Measurements from ENCODE around the gene KRT40.

KRT40 gene

GRCh38 chr17:40963838-40964237, 20.3 kb downstream of the KRT40 start:
- H3K4me3 ChIP-seq (ENCODE audit: insufficient read depth in 1 of 2, low read depth in 1 of 2, low read length in 2 of 2): no peak overlapping the region
- H2AFZ ChIP-seq (ENCODE audit: low read depth, low read length): no peak overlapping the region
- H3K79me1 ChIP-seq (replicated peaks; ENCODE audit: low read length, poor library complexity, severe bottlenecking): no peaks in the 10 kb centered on the region
- no peak overlapping the region for H2BK5ac ChIP-seq (ENCODE audit: low read depth, low read length, poor library complexity, severe bottlenecking)
- H2BK15ac ChIP-seq (ENCODE audit: low read depth, poor library complexity, severe bottlenecking): no peak overlapping the region
- H2BK12ac ChIP-seq (ENCODE audit: low read length in 2 of 2): no peak overlapping the region
- no peak overlapping the region for H3K4ac ChIP-seq (ENCODE audit: low read depth in 1 of 2, low read length in 2 of 2)
- peak; percentile 20 for DNase-seq
- H3K9ac ChIP-seq (ENCODE audit: low read length): no peak overlapping the region
- H3K4me2 ChIP-seq (ENCODE audit: low read length, poor library complexity, severe bottlenecking): no peak overlapping the region
- H3K27me3 ChIP-seq (ENCODE audit: control insufficient read depth in 1 of 2, insufficient read depth in 1 of 2, low read length in 2 of 2): no peaks in the 10 kb centered on the region
- H3K23ac ChIP-seq (ENCODE audit: low read length in 2 of 2): no peak overlapping the region
- H2AK5ac ChIP-seq (ENCODE audit: low read length, severe bottlenecking): no peak overlapping the region
- H3K36me3 ChIP-seq (ENCODE audit: control insufficient read depth in 1 of 2, insufficient read depth in 2 of 2, low read depth in 1 of 2, low read length in 2 of 2): no peaks in the 10 kb centered on the region
- H3K9me3 ChIP-seq (ENCODE audit: control insufficient read depth, low read length): no peaks in the 10 kb centered on the region
- no peak overlapping the region for H3K14ac ChIP-seq (ENCODE audit: low read length in 2 of 2)
- no peak overlapping the region for H4K91ac ChIP-seq (ENCODE audit: low read length)
- no CpG with 5 or more reads among the region's 1 CpG for whole genome bisulfite sequencing
- no peak overlapping the region for H4K8ac ChIP-seq (ENCODE audit: low read length)
- H3K4me1 ChIP-seq (ENCODE audit: control insufficient read depth, insufficient read depth, low read depth, low read length): peaks cover 4% of the 10 kb centered on the region
- H2BK120ac ChIP-seq (ENCODE audit: low read depth, low read length): no peak overlapping the region
- H3K18ac ChIP-seq (ENCODE audit: low read depth in 1 of 2, low read length in 2 of 2): no peak overlapping the region
- H3K27ac ChIP-seq (ENCODE audit: low read length, poor library complexity, severe bottlenecking): no peak overlapping the region

GRCh38 chr17:40962059-40962561, 22.0 kb downstream of the KRT40 start:
- Histone ChIP-seq H3K14ac (ENCODE audit: low read length in 2 of 2) (no peak overlapping the region), H3K36me3 (ENCODE audit: control insufficient read depth in 1 of 2, insufficient read depth in 2 of 2, low read depth in 1 of 2, low read length in 2 of 2) (no peaks in the 10 kb centered on the region), H2AK5ac (ENCODE audit: low read length, severe bottlenecking) (no peak overlapping the region), H3K4ac (ENCODE audit: low read depth in 1 of 2, low read length in 2 of 2) (no peak overlapping the region), H4K91ac (ENCODE audit: low read length) (no peak overlapping the region), H3K4me1 (ENCODE audit: control insufficient read depth, insufficient read depth, low read depth, low read length) (peaks cover 8% of the 10 kb centered on the region), H3K27ac (ENCODE audit: low read length, poor library complexity, severe bottlenecking) (no peak overlapping the region), H3K4me3 (ENCODE audit: insufficient read depth in 1 of 2, low read depth in 1 of 2, low read length in 2 of 2) (no peak overlapping the region), H3K9ac (ENCODE audit: low read length) (no peak overlapping the region), H3K4me2 (ENCODE audit: low read length, poor library complexity, severe bottlenecking) (no peak overlapping the region), H3K27me3 (ENCODE audit: control insufficient read depth in 1 of 2, insufficient read depth in 1 of 2, low read length in 2 of 2) (no peaks in the 10 kb centered on the region), H3K18ac (ENCODE audit: low read depth in 1 of 2, low read length in 2 of 2) (no peak overlapping the region), H2AFZ (ENCODE audit: low read depth, low read length) (no peak overlapping the region), H3K23ac (ENCODE audit: low read length in 2 of 2) (no peak overlapping the region), H2BK15ac (ENCODE audit: low read depth, poor library complexity, severe bottlenecking) (no peak overlapping the region), H2BK5ac (ENCODE audit: low read depth, low read length, poor library complexity, severe bottlenecking) (no peak overlapping the region), H3K79me1 (replicated peaks; ENCODE audit: low read length, poor library complexity, severe bottlenecking) (no peaks in the 10 kb centered on the region), H3K9me3 (ENCODE audit: control insufficient read depth, low read length) (no peaks in the 10 kb centered on the region), H4K8ac (ENCODE audit: low read length) (no peak overlapping the region), H2BK120ac (ENCODE audit: low read depth, low read length) (no peak overlapping the region), H2BK12ac (ENCODE audit: low read length in 2 of 2) (no peak overlapping the region)
- no peak for DNase-seq
- 94% methylated on average over 4 of the region's 4 CpGs for WGBS

- Histone ChIP-seq H3K36me3 (ENCODE audit: control insufficient read depth in 1 of 2, insufficient read depth in 2 of 2, low read depth in 1 of 2, low read length in 2 of 2) (no peaks in the 10 kb centered on the region), H4K8ac (ENCODE audit: low read length) (no peak overlapping the region), H4K91ac (ENCODE audit: low read length) (no peak overlapping the region), H3K4ac (ENCODE audit: low read depth in 1 of 2, low read length in 2 of 2) (no peak overlapping the region), H3K23ac (ENCODE audit: low read length in 2 of 2) (no peak overlapping the region), H2BK120ac (ENCODE audit: low read depth, low read length) (no peak overlapping the region), H3K27me3 (ENCODE audit: control insufficient read depth in 1 of 2, insufficient read depth in 1 of 2, low read length in 2 of 2) (no peaks in the 10 kb centered on the region), H3K4me1 (ENCODE audit: control insufficient read depth, insufficient read depth, low read depth, low read length) (peaks cover 8% of the 10 kb centered on the region), H3K18ac (ENCODE audit: low read depth in 1 of 2, low read length in 2 of 2) (no peak overlapping the region), H3K4me3 (ENCODE audit: insufficient read depth in 1 of 2, low read depth in 1 of 2, low read length in 2 of 2) (no peak overlapping the region), H2BK15ac (ENCODE audit: low read depth, poor library complexity, severe bottlenecking) (no peak overlapping the region), H2BK5ac (ENCODE audit: low read depth, low read length, poor library complexity, severe bottlenecking) (no peak overlapping the region), H2AK5ac (ENCODE audit: low read length, severe bottlenecking) (no peak overlapping the region), H3K9me3 (ENCODE audit: control insufficient read depth, low read length) (no peaks in the 10 kb centered on the region), H3K9ac (ENCODE audit: low read length) (no peak overlapping the region), H3K27ac (ENCODE audit: low read length, poor library complexity, severe bottlenecking) (no peak overlapping the region), H3K14ac (ENCODE audit: low read length in 2 of 2) (no peak overlapping the region), H2BK12ac (ENCODE audit: low read length in 2 of 2) (no peak overlapping the region), H2AFZ (ENCODE audit: low read depth, low read length) (no peak overlapping the region), H3K4me2 (ENCODE audit: low read length, poor library complexity, severe bottlenecking) (no peak overlapping the region), H3K79me1 (replicated peaks; ENCODE audit: low read length, poor library complexity, severe bottlenecking) (no peaks in the 10 kb centered on the region)
- WGBS: no CpG with 5 or more reads among the region's 1 CpG
- no peak for DNase-seq
Measured at GRCh38 chr17:40961591-40961990, 22.5 kb downstream of the KRT40 start.

GRCh38 chr17:40960144-40960543, 24.0 kb downstream of the KRT40 start:
- no peak overlapping the region for H3K9ac ChIP-seq (ENCODE audit: low read length)
- H3K79me1 ChIP-seq (replicated peaks; ENCODE audit: low read length, poor library complexity, severe bottlenecking): no peaks in the 10 kb centered on the region
- no peak overlapping the region for H2BK12ac ChIP-seq (ENCODE audit: low read length in 2 of 2)
- H2AK5ac ChIP-seq (ENCODE audit: low read length, severe bottlenecking): no peak overlapping the region
- H4K8ac ChIP-seq (ENCODE audit: low read length): no peak overlapping the region
- 54% methylated on average over 7 of the region's 10 CpGs for WGBS
- H3K4me3 ChIP-seq (ENCODE audit: insufficient read depth in 1 of 2, low read depth in 1 of 2, low read length in 2 of 2): no peak overlapping the region
- no peak overlapping the region for H2BK5ac ChIP-seq (ENCODE audit: low read depth, low read length, poor library complexity, severe bottlenecking)
- H2BK15ac ChIP-seq (ENCODE audit: low read depth, poor library complexity, severe bottlenecking): no peak overlapping the region
- H3K4me2 ChIP-seq (ENCODE audit: low read length, poor library complexity, severe bottlenecking): no peak overlapping the region
- DNase-seq: peak; percentile 29
- no peaks in the 10 kb centered on the region for H3K36me3 ChIP-seq (ENCODE audit: control insufficient read depth in 1 of 2, insufficient read depth in 2 of 2, low read depth in 1 of 2, low read length in 2 of 2)
- no peak overlapping the region for H3K4ac ChIP-seq (ENCODE audit: low read depth in 1 of 2, low read length in 2 of 2)
- H3K4me1 ChIP-seq (ENCODE audit: control insufficient read depth, insufficient read depth, low read depth, low read length): peaks cover 12% of the 10 kb centered on the region
- no peak overlapping the region for H2AFZ ChIP-seq (ENCODE audit: low read depth, low read length)
- H3K23ac ChIP-seq (ENCODE audit: low read length in 2 of 2): no peak overlapping the region
- H4K91ac ChIP-seq (ENCODE audit: low read length): no peak overlapping the region
- no peaks in the 10 kb centered on the region for H3K9me3 ChIP-seq (ENCODE audit: control insufficient read depth, low read length)
- H3K14ac ChIP-seq (ENCODE audit: low read length in 2 of 2): no peak overlapping the region
- H3K27me3 ChIP-seq (ENCODE audit: control insufficient read depth in 1 of 2, insufficient read depth in 1 of 2, low read length in 2 of 2): no peaks in the 10 kb centered on the region
- H3K18ac ChIP-seq (ENCODE audit: low read depth in 1 of 2, low read length in 2 of 2): no peak overlapping the region
- no peak overlapping the region for H3K27ac ChIP-seq (ENCODE audit: low read length, poor library complexity, severe bottlenecking)
- no peak overlapping the region for H2BK120ac ChIP-seq (ENCODE audit: low read depth, low read length)
